Neuronal stem cell (in vitro differentiated cells): ENCODE measurements around the gene NUDT8.

ENCODE experiments used
- DNase-seq: peaks from one replicate; pipeline ENCODE4 v3.0.0-alpha.2; 2013; ENCODE audit warnings: low spot score
- H2AFZ ChIP-seq: one replicate; pipeline ENCODE4 v1.6.1; 2013; ENCODE audit warnings: mild to moderate bottlenecking, low read length, inconsistent platforms
- H2AK5ac ChIP-seq: 2 replicates; pipeline ENCODE4 v1.6.1; 2013; ENCODE audit warnings: low read depth, mild to moderate bottlenecking, inconsistent platforms, low read length, moderate library complexity, mixed read lengths
- H2BK120ac ChIP-seq: 2 replicates; pipeline ENCODE4 v1.6.1; 2013; ENCODE audit warnings: low read depth, mild to moderate bottlenecking, inconsistent platforms, low read length, moderate library complexity, mixed read lengths
- H2BK12ac ChIP-seq: one replicate; pipeline ENCODE4 v1.6.1; 2013; ENCODE audit warnings: low read length, inconsistent platforms
- H2BK15ac ChIP-seq: 2 replicates; pipeline ENCODE4 v1.6.1; 2013; ENCODE audit warnings: mild to moderate bottlenecking, low read length, inconsistent platforms, mixed read lengths
- H2BK5ac ChIP-seq: one replicate; pipeline ENCODE4 v1.6.1; 2013; ENCODE audit warnings: inconsistent platforms, mild to moderate bottlenecking, low read length, moderate library complexity
- H3K14ac ChIP-seq: one replicate; pipeline ENCODE4 v1.6.1; 2013; ENCODE audit warnings: low read length, inconsistent platforms
- H3K18ac ChIP-seq: 2 replicates; pipeline ENCODE4 v1.6.1; 2013; ENCODE audit warnings: low read length, inconsistent platforms
- H3K23ac ChIP-seq: 2 replicates; pipeline ENCODE4 v1.6.1; 2013; ENCODE audit warnings: low read depth, mild to moderate bottlenecking, mixed read lengths, low read length, inconsistent platforms; ENCODE audit not compliant: poor library complexity
- H3K27ac ChIP-seq: replicated peaks from 3 replicates; pipeline ENCODE4 v1.5.1; 2013; ENCODE audit warnings: low read length, inconsistent platforms
- H3K27me3 ChIP-seq, 3 experiments: 2 replicates each; pipeline ENCODE4 v1.6.1; 2013; ENCODE audit warnings: low read length in 3 of 3, mild to moderate bottlenecking in 2 of 3, inconsistent platforms in 1 of 3, low read depth in 1 of 3, mixed read lengths in 1 of 3, moderate library complexity in 1 of 3; ENCODE audit not compliant: control insufficient read depth in 3 of 3, insufficient read depth in 3 of 3
- H3K36me3 ChIP-seq, 2 donors: replicated peaks in 1 of 2; 2 replicates each; pipeline ENCODE4 v1.6.1; 2013; ENCODE audit warnings: low read length in 2 of 2; ENCODE audit not compliant: control insufficient read depth in 2 of 2, insufficient read depth in 2 of 2
- H3K4ac ChIP-seq: 2 replicates; pipeline ENCODE4 v1.6.1; 2013; ENCODE audit warnings: inconsistent platforms, mild to moderate bottlenecking, low read length, moderate library complexity
- H3K4me1 ChIP-seq, 2 donors: 1 replicate in 1 of 2; 2 replicates in 1 of 2; pipeline ENCODE4 v1.6.1; 2013; ENCODE audit warnings: low read length in 2 of 2, low read depth in 1 of 2; ENCODE audit not compliant: control insufficient read depth in 2 of 2, insufficient read depth in 1 of 2
- H3K4me2 ChIP-seq: one replicate; pipeline ENCODE4 v1.6.1; 2013; ENCODE audit warnings: mild to moderate bottlenecking, low read length, inconsistent platforms; ENCODE audit not compliant: insufficient read depth, poor library complexity, severe bottlenecking
- H3K4me3 ChIP-seq, 2 donors: 2 replicates each; pipeline ENCODE4 v1.5.1; 2013; ENCODE audit warnings: low read length in 2 of 2, mild to moderate bottlenecking in 2 of 2, inconsistent platforms in 1 of 2, moderate library complexity in 1 of 2
- H3K79me1 ChIP-seq: one replicate; pipeline ENCODE4 v1.6.1; 2013; ENCODE audit warnings: low read depth, mild to moderate bottlenecking, inconsistent platforms, low read length, moderate library complexity
- H3K9ac ChIP-seq: one replicate; pipeline ENCODE4 v1.6.1; 2013; ENCODE audit warnings: mild to moderate bottlenecking, low read depth, low read length, inconsistent platforms; ENCODE audit not compliant: poor library complexity
- H3K9me3 ChIP-seq, 2 donors: replicated peaks in 1 of 2; 2 replicates each; pipeline versions ENCODE3 to v1.6.1; 2013; ENCODE audit warnings: low read length in 2 of 2, mild to moderate bottlenecking in 2 of 2, inconsistent platforms in 1 of 2, low read depth in 1 of 2, mixed read lengths in 1 of 2, moderate library complexity in 1 of 2; ENCODE audit not compliant: control insufficient read depth in 2 of 2, insufficient read depth in 1 of 2
- H4K8ac ChIP-seq: one replicate; pipeline ENCODE4 v1.6.1; 2013; ENCODE audit warnings: low read depth, mild to moderate bottlenecking, inconsistent platforms, low read length, moderate library complexity
- H4K91ac ChIP-seq: one replicate; pipeline ENCODE4 v1.6.1; 2013; ENCODE audit warnings: low read length, low read depth, mild to moderate bottlenecking, inconsistent platforms; ENCODE audit not compliant: poor library complexity
- WGBS, 2 donors: extraction: QIAGEN DNeasy Blood & Tissue Kit; methylation state at CpG; one replicate each; pipeline ENCODE4 v1.1.7; 2013; ENCODE audit warnings: missing lambda C conversion rate in 2 of 2, mixed read lengths in 1 of 2; ENCODE audit not compliant: insufficient read length in 2 of 2, insufficient replicate concordance in 1 of 2; ENCODE audit errors: extremely low coverage in 2 of 2; 5-methylcytosine and 5-hydroxymethylcytosine counted together

Gene NUDT8

GRCh38 chr11:67652965-67653845 lies 23.5 kb upstream of the NUDT8 start:
- H2BK15ac ChIP-seq, result no peak overlapping the region
- no peak overlapping the region for H3K4me3 ChIP-seq
- peaks cover 4% of the 10 kb centered on the region for H3K79me1 ChIP-seq
- H2BK120ac ChIP-seq, result no peak overlapping the region
- no peak for DNase-seq
- H3K4me1 ChIP-seq, result peaks cover 0 to 11% of the 10 kb centered on the region in 2 donors
- no peak overlapping the region for H3K9ac ChIP-seq
- no peak overlapping the region for H4K8ac ChIP-seq
- no peak overlapping the region for H2BK5ac ChIP-seq
- H3K23ac ChIP-seq, result no peak overlapping the region
- no peak overlapping the region for H3K4ac ChIP-seq
- H2AK5ac ChIP-seq, result no peak overlapping the region
- no peak overlapping the region for H2BK12ac ChIP-seq
- no peak overlapping the region for H3K27ac ChIP-seq
- WGBS, 2 donors, result no CpG with 5 or more reads among the region's 15 CpGs
- no peak overlapping the region for H3K18ac ChIP-seq
- H3K9me3 ChIP-seq, result peaks cover 8 to 9% of the 10 kb centered on the region in 2 donors
- no peak overlapping the region for H3K4me2 ChIP-seq
- peaks cover 0 to 3% of the 10 kb centered on the region in 2 donors for H3K36me3 ChIP-seq
- H4K91ac ChIP-seq, result no peak overlapping the region
- no peak overlapping the region for H2AFZ ChIP-seq
- H3K14ac ChIP-seq, result no peak overlapping the region
- H3K27me3 ChIP-seq, result peaks cover 0 to 5% (median 3%) of the 10 kb centered on the region in 3 experiments

DNA sequence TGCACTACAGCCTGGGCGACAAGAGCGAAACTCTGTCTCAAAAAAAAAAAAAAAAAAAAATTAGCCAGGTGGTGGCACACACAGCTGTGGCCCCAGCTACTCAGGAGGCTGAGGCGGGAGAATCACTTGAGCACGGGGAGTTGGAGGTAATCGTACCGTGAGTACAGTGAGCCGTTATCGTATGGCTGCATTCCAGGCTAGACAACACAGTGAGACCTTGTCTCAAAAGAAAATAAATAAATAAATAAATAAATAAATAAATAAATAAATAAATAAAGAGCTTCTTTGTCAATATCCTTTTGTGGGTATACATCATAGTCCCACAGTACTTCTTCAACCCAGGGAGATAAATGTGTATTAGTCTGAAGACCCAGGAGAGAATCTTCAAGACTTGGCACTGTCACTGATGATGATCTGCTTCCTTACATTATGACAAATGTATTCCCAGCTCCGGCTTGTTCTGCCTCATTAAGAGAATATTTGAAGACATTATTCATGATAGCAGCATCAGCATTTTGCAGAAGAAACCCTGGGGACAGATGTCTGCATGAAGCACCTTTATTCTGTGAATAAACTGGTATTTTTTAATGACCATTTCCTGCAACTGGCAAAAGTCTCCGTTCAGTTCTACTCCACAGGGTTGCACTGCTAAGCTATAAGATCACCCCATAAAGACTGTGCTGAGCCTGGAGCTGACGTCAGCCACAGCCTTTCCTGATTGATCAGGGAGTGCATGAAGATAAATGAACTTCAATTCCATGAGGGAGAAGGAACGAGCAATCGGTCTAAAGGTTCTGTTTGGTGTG lies 22.4 kb upstream of the NUDT8 start:
- H3K9me3 ChIP-seq, result peaks cover 7 to 9% of the 10 kb centered on the region in 2 donors
- no peak overlapping the region for H2BK12ac ChIP-seq
- no peak for DNase-seq
- no peak overlapping the region for H3K4me2 ChIP-seq
- no peak overlapping the region for H2AK5ac ChIP-seq
- no peak overlapping the region for H2BK5ac ChIP-seq
- no peak overlapping the region for H2BK120ac ChIP-seq
- H3K27ac ChIP-seq, result no peak overlapping the region
- H3K14ac ChIP-seq, result no peak overlapping the region
- peaks cover 0 to 11% of the 10 kb centered on the region in 2 donors for H3K4me1 ChIP-seq
- no peak overlapping the region for H2AFZ ChIP-seq
- no peak overlapping the region for H3K9ac ChIP-seq
- peaks cover 4% of the 10 kb centered on the region for H3K79me1 ChIP-seq
- no peak overlapping the region for H3K4me3 ChIP-seq
- H3K27me3 ChIP-seq, result peaks cover 0 to 5% (median 3%) of the 10 kb centered on the region in 3 experiments
- H4K8ac ChIP-seq, result no peak overlapping the region
- H2BK15ac ChIP-seq, result no peak overlapping the region
- no peak overlapping the region for H3K18ac ChIP-seq
- no peak overlapping the region for H4K91ac ChIP-seq
- peaks cover 0 to 3% of the 10 kb centered on the region in 2 donors for H3K36me3 ChIP-seq
- H3K23ac ChIP-seq, result no peak overlapping the region
- no CpG with 5 or more reads among the region's 13 CpGs for WGBS, 2 donors
- H3K4ac ChIP-seq, result no peak overlapping the region

GRCh38 chr11:67649634-67650510 lies 20.1 kb upstream of the NUDT8 start:
- peak overlapping the region; percentile 78 for H3K23ac ChIP-seq
- H2AK5ac ChIP-seq, result peak overlapping the region; percentile 48
- DNase-seq, result no peak
- H3K4me1 ChIP-seq, result peaks cover 0 to 11% of the 10 kb centered on the region in 2 donors
- peak overlapping the region; percentile 42 for H2BK15ac ChIP-seq
- H3K4me3 ChIP-seq, result peak overlapping the region in 1 of 2 donors; percentile 72
- no peak overlapping the region for H2BK5ac ChIP-seq
- H3K4me2 ChIP-seq, result no peak overlapping the region
- peaks cover 6% of the 10 kb centered on the region for H3K79me1 ChIP-seq
- H2AFZ ChIP-seq, result peak overlapping the region; percentile 45
- H3K27ac ChIP-seq, result peak overlapping the region; percentile 12
- H3K18ac ChIP-seq, result peak overlapping the region; percentile 73
- peak overlapping the region; percentile 68 for H4K8ac ChIP-seq
- H3K27me3 ChIP-seq, result peaks cover 0 to 5% (median 3%) of the 10 kb centered on the region in 3 experiments
- peaks cover 0 to 5% of the 10 kb centered on the region in 2 donors for H3K9me3 ChIP-seq
- peak overlapping the region; percentile 75 for H3K9ac ChIP-seq
- no CpG with 5 or more reads among the region's 22 CpGs for WGBS, 2 donors
- peak overlapping the region; percentile 38 for H4K91ac ChIP-seq
- peak overlapping the region; percentile 59 for H2BK12ac ChIP-seq
- H2BK120ac ChIP-seq, result no peak overlapping the region
- H3K4ac ChIP-seq, result peak overlapping the region; percentile 27
- H3K14ac ChIP-seq, result peak overlapping the region; percentile 99
- peaks cover 0 to 3% of the 10 kb centered on the region in 2 donors for H3K36me3 ChIP-seq
